Articular chondrocyte of knee joint (primary cell): ENCODE measurements around the gene KRT76. TPM values are rescaled to one million over a fixed set of nuclear protein-coding genes. Genes with fewer than 3 reads are reported as not detected.

Experiments used
- small RNA-seq: library from RNA; depleted of rRNA; stranded (forward); fragments of <200 nt; gene quantifications from one replicate; pipeline ENCODE3, GENCODE V24; 2012
- total RNA-seq: library from RNA; depleted of rRNA; stranded (reverse); fragments of >200 nt; gene quantifications from 2 replicates; pipeline ENCODE4 v1.2.3, GENCODE V29; 2012

KRT76 gene
- not detected in 2 replicates for total RNA-seq

GRCh38 chr12:52776913-52777395 is at the start of gene KRT76:
KRT76 (minus strand) TSS chr12:52777345; CDS start chr12:52777291, 54 bp downstream.

GRCh38 chr12:52813885-52814709 is 37.0 kb upstream of the KRT76 start, which contains the start of gene KRT4:
KRT4 (minus strand) TSS chr12:52814116; CDS start chr12:52814058, 58 bp downstream.

DNA sequence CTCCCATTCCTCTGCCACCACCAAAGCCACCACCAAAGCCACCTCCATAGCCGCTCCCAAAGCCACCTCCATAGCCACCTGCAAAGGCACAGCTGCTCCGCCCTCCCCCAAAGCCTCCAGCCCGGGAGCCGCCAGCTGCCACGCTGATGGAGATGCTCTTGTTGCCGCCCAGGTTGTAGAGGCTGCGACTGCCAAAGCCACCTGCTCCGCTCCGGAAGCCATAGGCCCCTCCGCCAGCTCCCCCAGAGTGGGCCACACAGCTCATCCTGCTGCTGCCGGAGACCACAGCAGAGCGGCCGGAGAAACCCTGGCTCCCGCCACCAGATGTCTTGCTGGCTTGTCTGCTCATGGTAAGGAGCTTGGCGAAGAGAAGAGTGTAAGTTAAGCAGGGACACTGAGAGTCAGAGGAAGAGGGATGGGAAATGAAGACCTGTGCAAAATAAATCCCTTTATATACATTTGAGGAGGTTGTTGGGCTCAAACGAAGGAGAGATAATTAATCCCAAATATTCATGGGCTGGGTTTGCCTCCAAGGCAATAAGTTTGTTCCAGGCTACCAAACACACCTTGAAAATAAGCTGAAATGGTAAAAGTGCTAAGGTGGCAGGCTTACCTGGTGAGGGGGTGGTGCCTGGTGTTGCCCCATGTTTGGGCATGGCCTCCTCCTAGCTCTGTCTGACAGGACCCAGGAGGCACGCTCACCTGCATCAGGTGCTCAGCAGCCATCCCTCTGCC is 18.7 kb upstream of the KRT76 start, which contains the start of gene KRT3:
TSS of gene KRT3 (minus strand) at position 424 of the 735 bp plus-strand sequence. CDS start at position 349, 75 bp downstream.

Small RNAs within 50 kb of the gene (small RNA-seq; reads per million reads assigned to genes)
- gene AC107016.2: not detected

Other genes with a start within 250 kb of the KRT76 start
- gene KRT71, start 224.2 kb downstream of the KRT76 start, total RNA-seq: not detected in 2 replicates
- not detected in 2 replicates for gene KRT74, start 203.5 kb downstream of the KRT76 start, total RNA-seq
- gene KRT72, start 175.9 kb downstream of the KRT76 start, total RNA-seq: not detected in 2 replicates
- gene KRT73, start 158.8 kb downstream of the KRT76 start, total RNA-seq: not detected in 2 replicates
- not detected in 2 replicates for gene KRT2, start 125.1 kb downstream of the KRT76 start, total RNA-seq
- gene KRT1, start 96.9 kb downstream of the KRT76 start, total RNA-seq: not detected in 2 replicates
- not detected in 2 replicates for gene KRT77, start 73.8 kb downstream of the KRT76 start, total RNA-seq
- gene KRT3, start 18.8 kb upstream of the KRT76 start, total RNA-seq: not detected in 2 replicates
- 0.39 and 0.43 TPM in 2 replicates for gene KRT4, start 36.8 kb upstream of the KRT76 start, total RNA-seq
- gene KRT79, start 57.0 kb upstream of the KRT76 start, total RNA-seq: not detected in 2 replicates
- gene KRT78, start 71.6 kb upstream of the KRT76 start, total RNA-seq: not detected in 2 replicates
- 7.6 and 11.7 TPM in 2 replicates for gene KRT8, start 127.7 kb upstream of the KRT76 start, total RNA-seq
- gene KRT18, start 171.8 kb upstream of the KRT76 start, total RNA-seq: 2.1 and 4.3 TPM in 2 replicates
- gene EIF4B, start 229.1 kb upstream of the KRT76 start, total RNA-seq: 1,075 and 1,228 TPM in 2 replicates